Left cardiac atrium (tissue), 4 donors: ENCODE results near the gene UBE2U. TPM values are rescaled to one million over a fixed set of nuclear protein-coding genes. Genes with fewer than 3 reads are reported as not detected.

ENCODE experiments used
- ATAC-seq, 2 donors: fragments of 200-7000 bp; cut with Tn5 transposase; one replicate each; pipeline ENCODE4 v1.9.1; 2020; ENCODE audit warnings: mild to moderate bottlenecking in 2 of 2, moderate library complexity in 2 of 2
- DNase-seq: peaks from one replicate; pipeline ENCODE4 v3.0.0-alpha.2; 2020
- intact Hi-C, 2 donors: fragments of 100-400 bp; cut with DNase I; formaldehyde crosslinking; loops; one replicate each; pipeline versions ENCODE4 v1.14.1 to v1.15.1; 2022 to 2023
- total RNA-seq, 2 donors: library from RNA; stranded (reverse); fragmentation: NEBNext Ultra II Directional; extraction: Animal tissue kit (Norgen Biotek cat#: 25700); gene quantifications; one replicate each; pipeline ENCODE4 v1.2.1, GENCODE V29; 2021
- donor health status: DM: no; HTN: yes; CAD: no.
- donor health status: DM: no; HTN: yes; CAD: no; lungs with severe emphysema.
- donor health status: DM: yes; HTN: yes; CAD: no.
- donor health status: Dilated cardiomyopathy.

UBE2U gene
- total RNA-seq, 2 donors from 2014 or later, result not detected

GRCh38 chr1:64265141-64265540, 61.7 kb downstream of the UBE2U start:
- no peak for ATAC-seq
- DNase-seq, result no peak
- intact Hi-C loops, result loop anchor here (5.0 to 10.0 kb wide), 3 partner anchors 220 to 412 kb away; no protein-coding TSS in a partner anchor

GRCh38 chr1:64266991-64267390, 63.6 kb downstream of the UBE2U start:
- ATAC-seq, result no peak
- intact Hi-C loops, result loop anchor here (5.0 to 10.0 kb wide), 3 partner anchors 218 to 410 kb away; no protein-coding TSS in a partner anchor
- DNase-seq, result no peak

GRCh38 chr1:64268653-64269557, 65.5 kb downstream of the UBE2U start:
- intact Hi-C loops, result loop anchor here (5.0 to 10.0 kb wide), 3 partner anchors 216 to 408 kb away; no protein-coding TSS in a partner anchor
- ATAC-seq, result peak; percentile 84 to 88
- DNase-seq, result peak; percentile 75

GRCh38 chr1:64269558-64269884, 66.1 kb downstream of the UBE2U start:
- ATAC-seq (peak in 1 of 2 donors; percentile 31), DNase-seq (no peak)
- intact Hi-C loops, result loop anchor here (5.0 to 10.0 kb wide), 3 partner anchors 215 to 408 kb away; no protein-coding TSS in a partner anchor

- ATAC-seq, result no peak
- DNase-seq, result no peak
Observed at GRCh38 chr1:64280001-64280400, 76.6 kb downstream of the UBE2U start.

GRCh38 chr1:64282351-64282750, 78.9 kb downstream of the UBE2U start:
- no peak for DNase-seq
- intact Hi-C loops, result no loop called here
- ATAC-seq, result no peak

More at GRCh38 chr1:64280001-64280400, 76.6 kb downstream of the UBE2U start:
- intact Hi-C loops, result no loop called here

- no peak for ATAC-seq
- intact Hi-C loops, result no loop called here
- no peak for DNase-seq
Observed at GRCh38 chr1:64287071-64287470, 83.6 kb downstream of the UBE2U start.

- DNase-seq (no peak), ATAC-seq (no peak)
- intact Hi-C loops, result no loop called here
Observed at GRCh38 chr1:64290420-64290819, 87.0 kb downstream of the UBE2U start.

- intact Hi-C loops, result no loop called here
- DNase-seq (no peak), ATAC-seq (no peak)
Observed at GRCh38 chr1:64291931-64292330, 88.5 kb downstream of the UBE2U start.

- DNase-seq, result no peak
- intact Hi-C loops, result no loop called here
- ATAC-seq, result no peak
Observed at GRCh38 chr1:64292399-64292798, 89.0 kb downstream of the UBE2U start.

- intact Hi-C loops, result no loop called here
- ATAC-seq (no peak), DNase-seq (no peak)
Observed at GRCh38 chr1:64293820-64294219, 90.4 kb downstream of the UBE2U start.

GRCh38 chr1:64295136-64295535, 91.7 kb downstream of the UBE2U start:
- intact Hi-C loops, result no loop called here
- DNase-seq (no peak), ATAC-seq (no peak)

- no peak for DNase-seq
- intact Hi-C loops, result no loop called here
- ATAC-seq, result no peak
Observed at GRCh38 chr1:64295561-64295960, 92.1 kb downstream of the UBE2U start.

GRCh38 chr1:64296459-64296858, 93.0 kb downstream of the UBE2U start:
- DNase-seq (no peak), ATAC-seq (no peak)
- intact Hi-C loops, result no loop called here

- no peak for ATAC-seq
- no peak for DNase-seq
- intact Hi-C loops, result no loop called here
Observed at GRCh38 chr1:64302194-64302593, 98.8 kb downstream of the UBE2U start.

GRCh38 chr1:64302971-64303370, 99.5 kb downstream of the UBE2U start:
- DNase-seq, result no peak
- no peak for ATAC-seq
- intact Hi-C loops, result no loop called here

GRCh38 chr1:64304823-64305222, 101.4 kb downstream of the UBE2U start:
- ATAC-seq (no peak), DNase-seq (no peak)
- intact Hi-C loops, result no loop called here

GRCh38 chr1:64308866-64309265, 105.4 kb downstream of the UBE2U start:
- no peak for DNase-seq
- intact Hi-C loops, result no loop called here

GRCh38 chr1:64309431-64309831, 106.0 kb downstream of the UBE2U start:
- DNase-seq (no peak), ATAC-seq (no peak)
- intact Hi-C loops, result no loop called here

More at GRCh38 chr1:64308866-64309265, 105.4 kb downstream of the UBE2U start:
- ATAC-seq, result no peak

- intact Hi-C loops, result no loop called here
- ATAC-seq, result no peak
- no peak for DNase-seq
Observed at GRCh38 chr1:64310760-64311159, 107.3 kb downstream of the UBE2U start.

- ATAC-seq, result no peak
- intact Hi-C loops, result no loop called here
- no peak for DNase-seq
Observed at GRCh38 chr1:64312431-64312830, 109.0 kb downstream of the UBE2U start.
